OCI-LY7 (cell line): ENCODE measurements around the gene GIGYF1. TPM values are rescaled to one million over a fixed set of nuclear protein-coding genes. Genes with fewer than 3 reads are reported as not detected.

Experiments used
- BruUV-seq: library from RNA; stranded (reverse); fragments of 400-500 nt; replicated peaks from 2 replicates; lab custom pipeline; 2021; lab: Mats Ljungman, UMichigan
- CTCF ChIA-PET: fragments of 300-600 bp; sonication (Branson Sonifier 250); formaldehyde crosslinking; loops from one replicate; lab custom pipeline; 2022; ENCODE audit warnings: antibody characterized with exemption; ENCODE audit not compliant: unreplicated experiment; lab: Charles Lee
- POLR2A ChIA-PET: fragments of 300-600 bp; sonication (Branson Sonifier 250); formaldehyde crosslinking; loops from one replicate; lab custom pipeline; 2022; ENCODE audit warnings: antibody characterized with exemption; lab: Charles Lee
- DNase-seq: peaks from one replicate; pipeline ENCODE4 v3.0.0-alpha.2; 2015; ENCODE audit warnings: low spot score
- H2AFZ ChIP-seq: fragments of 200-600 bp; sonication (generic), shearing (Covaris generic); 2 replicates; pipeline ENCODE4 v1.6.1; 2014; ENCODE audit warnings: mild to moderate bottlenecking, antibody characterized with exemption, low read length, moderate library complexity
- H3K27ac ChIP-seq: fragments of 200-600 bp; sonication (generic); 2 replicates; pipeline ENCODE4 v1.5.1; 2014; ENCODE audit warnings: mixed run types, low read depth, mild to moderate bottlenecking, moderate library complexity, low read length, inconsistent platforms; ENCODE audit not compliant: poor library complexity, severe bottlenecking
- H3K36me3 ChIP-seq: fragments of 200-600 bp; sonication (generic); 2 replicates; pipeline ENCODE4 v1.6.1; 2014; ENCODE audit warnings: mild to moderate bottlenecking, antibody characterized with exemption, low read length, moderate library complexity, mixed read lengths; ENCODE audit not compliant: insufficient read depth
- H3K4me1 ChIP-seq: fragments of 200-600 bp; sonication (generic); 2 replicates; pipeline ENCODE4 v1.5.1; 2014; ENCODE audit warnings: mild to moderate bottlenecking, low read length; ENCODE audit not compliant: insufficient read depth, poor library complexity, severe bottlenecking
- H3K4me2 ChIP-seq: fragments of 200-600 bp; sonication (generic); 2 replicates; pipeline ENCODE4 v1.6.1; 2014; ENCODE audit warnings: mild to moderate bottlenecking, low read length
- H3K4me3 ChIP-seq: fragments of 200-600 bp; sonication (generic); 2 replicates; pipeline ENCODE4 v1.5.1; 2014; ENCODE audit warnings: mild to moderate bottlenecking, low read depth, low read length; ENCODE audit not compliant: poor library complexity, severe bottlenecking
- H3K79me2 ChIP-seq: fragments of 200-600 bp; sonication (generic); 2 replicates; pipeline ENCODE4 v1.6.1; 2016; ENCODE audit warnings: low read depth, mild to moderate bottlenecking, low read length, moderate library complexity, mixed read lengths; ENCODE audit not compliant: insufficient read depth
- H3K9me2 ChIP-seq: fragments of 200-600 bp; sonication (generic); 2 replicates; pipeline ENCODE4 v1.6.1; 2016; ENCODE audit warnings: mild to moderate bottlenecking, low read length, mixed read lengths; ENCODE audit not compliant: insufficient read depth
- H3K9me3 ChIP-seq: fragments of 200-600 bp; sonication (generic); 2 replicates; pipeline ENCODE4 v1.6.1; 2014; ENCODE audit warnings: mild to moderate bottlenecking, mixed run types, low read length, mixed read lengths
- H4K20me1 ChIP-seq: fragments of 200-600 bp; sonication (generic); 2 replicates; pipeline ENCODE4 v1.6.1; 2014; ENCODE audit warnings: mild to moderate bottlenecking, antibody characterized with exemption, low read length, moderate library complexity, mixed read lengths; ENCODE audit not compliant: insufficient read depth
- EZH2phosphoT487 ChIP-seq: fragments of 200-600 bp; sonication (generic); IDR thresholded peaks from 2 replicates; pipeline ENCODE4 v1.6.1; 2018; ENCODE audit warnings: low read depth, borderline replicate concordance, mild to moderate bottlenecking, mixed run types, antibody characterized with exemption, low read length, moderate library complexity, mixed read lengths
- intact Hi-C: fragments of 100-400 bp; cut with micrococcal nuclease; formaldehyde crosslinking; loops from one replicate; pipeline ENCODE4 v1.10.0; 2022; ENCODE audit not compliant: unreplicated experiment
- total RNA-seq, 2 experiments: library from RNA; depleted of rRNA in 1 of 2; stranded (reverse); fragments of >200 nt in 1 of 2; shearing (Covaris generic) in 1 of 2; gene quantifications; 2 replicates each; pipeline ENCODE4 v1.2.3, GENCODE V29; 2014 to 2022
- TF ChIP-seq, protein P1 (sequence below): fragments of 200-600 bp; sonication (generic); conservative IDR thresholded peaks from 2 replicates; pipeline ENCODE4 v1.5.1; 2014; ENCODE audit warnings: mild to moderate bottlenecking, antibody characterized with exemption, low read length, moderate library complexity, mixed read lengths

The GIGYF1 gene
- total RNA-seq, 2 experiments from 2014 or later, result 40.2 to 52.0 TPM

DNA sequence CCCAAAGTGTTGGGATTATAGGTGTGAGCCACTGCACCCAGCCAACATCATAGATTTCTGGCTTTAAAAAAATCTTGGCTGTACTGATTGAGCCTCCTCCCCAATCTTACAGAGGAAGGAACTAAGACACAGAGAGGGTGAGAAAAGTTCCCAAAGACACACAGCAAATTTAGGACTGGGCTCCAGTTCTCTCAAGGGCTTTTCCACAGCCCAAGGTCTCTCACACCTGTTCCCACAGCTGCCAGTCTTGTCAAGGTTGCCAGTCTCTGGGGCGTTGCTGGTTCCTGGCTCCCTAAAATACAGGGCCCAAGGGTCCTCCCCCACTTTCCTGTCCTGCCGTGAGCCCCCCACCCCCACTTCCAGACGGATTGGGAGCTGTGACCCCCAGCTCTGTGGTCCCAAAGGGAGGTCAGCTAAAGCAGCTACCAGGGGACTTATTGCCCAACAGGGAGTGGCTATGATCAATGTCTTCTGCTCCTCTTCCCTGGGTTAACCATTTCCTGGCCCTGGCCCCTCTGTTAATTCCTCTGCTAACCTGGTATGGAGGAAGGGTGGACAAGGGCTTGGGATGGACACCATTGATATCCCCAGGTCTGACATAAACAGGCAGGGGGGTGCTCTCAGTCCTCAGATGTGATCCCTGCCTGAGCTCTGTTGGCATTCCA is 36.2 kb upstream of the GIGYF1 start:
- Histone ChIP-seq H3K27ac (no peak overlapping the region), H4K20me1 (no peaks in the 10 kb centered on the region), H3K9me3 (no peaks in the 10 kb centered on the region), H3K4me1 (no peaks in the 10 kb centered on the region), H3K36me3 (no peaks in the 10 kb centered on the region), H2AFZ (no peak overlapping the region), H3K4me2 (no peak overlapping the region), H3K9me2 (no peaks in the 10 kb centered on the region), H3K4me3 (no peak overlapping the region), H3K79me2 (no peaks in the 10 kb centered on the region)
- TF ChIP-seq, protein P1, sequence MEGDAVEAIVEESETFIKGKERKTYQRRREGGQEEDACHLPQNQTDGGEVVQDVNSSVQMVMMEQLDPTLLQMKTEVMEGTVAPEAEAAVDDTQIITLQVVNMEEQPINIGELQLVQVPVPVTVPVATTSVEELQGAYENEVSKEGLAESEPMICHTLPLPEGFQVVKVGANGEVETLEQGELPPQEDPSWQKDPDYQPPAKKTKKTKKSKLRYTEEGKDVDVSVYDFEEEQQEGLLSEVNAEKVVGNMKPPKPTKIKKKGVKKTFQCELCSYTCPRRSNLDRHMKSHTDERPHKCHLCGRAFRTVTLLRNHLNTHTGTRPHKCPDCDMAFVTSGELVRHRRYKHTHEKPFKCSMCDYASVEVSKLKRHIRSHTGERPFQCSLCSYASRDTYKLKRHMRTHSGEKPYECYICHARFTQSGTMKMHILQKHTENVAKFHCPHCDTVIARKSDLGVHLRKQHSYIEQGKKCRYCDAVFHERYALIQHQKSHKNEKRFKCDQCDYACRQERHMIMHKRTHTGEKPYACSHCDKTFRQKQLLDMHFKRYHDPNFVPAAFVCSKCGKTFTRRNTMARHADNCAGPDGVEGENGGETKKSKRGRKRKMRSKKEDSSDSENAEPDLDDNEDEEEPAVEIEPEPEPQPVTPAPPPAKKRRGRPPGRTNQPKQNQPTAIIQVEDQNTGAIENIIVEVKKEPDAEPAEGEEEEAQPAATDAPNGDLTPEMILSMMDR, result no peak
- no peak for TF ChIP-seq EZH2phosphoT487
- DNase-seq, result no peak
- ChIA-PET CTCF (no interaction called here), POLR2A (interaction anchor here (0.6 kb wide), 1 partner anchor 71 kb away, joined by 3 read pairs; no protein-coding TSS in a partner anchor)
- intact Hi-C loops, result no loop called here
- no TSS peak for BruUV-seq

DNA sequence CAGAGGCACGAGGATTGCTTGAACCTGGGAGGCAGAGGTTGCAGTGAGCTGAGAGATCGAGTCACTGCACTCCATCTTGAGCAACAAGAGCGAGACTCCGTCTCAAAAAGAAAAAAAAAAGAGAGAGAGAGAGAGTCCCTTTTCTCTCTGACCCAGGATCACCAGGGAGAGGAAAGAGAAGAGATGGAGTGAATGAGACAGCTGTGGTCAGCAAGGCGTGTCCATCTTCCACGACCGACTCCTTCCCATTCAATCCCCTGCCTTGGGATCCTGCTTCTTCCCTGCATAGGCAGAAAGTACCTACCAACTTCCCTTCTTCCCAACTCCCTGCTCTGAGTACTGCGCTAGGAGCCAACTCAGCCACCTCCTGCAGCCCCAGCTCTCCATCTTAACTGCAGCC is 34.1 kb upstream of the GIGYF1 start:
- BruUV-seq, result no TSS peak
- TF ChIP-seq EZH2phosphoT487, result no peak
- TF ChIP-seq, protein P1, result no peak
- DNase-seq, result no peak

More for the DNA sequence above, 34.1 kb upstream of the GIGYF1 start:
- Histone ChIP-seq H3K9me2 (no peaks in the 10 kb centered on the region), H3K79me2 (no peaks in the 10 kb centered on the region), H3K9me3 (no peaks in the 10 kb centered on the region), H4K20me1 (no peaks in the 10 kb centered on the region), H3K27ac (no peak overlapping the region), H3K4me1 (no peaks in the 10 kb centered on the region), H3K4me2 (no peak overlapping the region), H3K36me3 (no peaks in the 10 kb centered on the region), H3K4me3 (no peak overlapping the region), H2AFZ (no peak overlapping the region)
- POLR2A ChIA-PET, result interaction anchor here (0.5 to 0.7 kb wide), 3 partner anchors 26 to 487 kb away, joined by 3 to 4 read pairs (median 3); no protein-coding TSS in a partner anchor
- CTCF ChIA-PET, result no interaction called here
- intact Hi-C loops, result loop anchor here (2.0 kb wide), 1 partner anchor 15 kb away; no protein-coding TSS in a partner anchor
